SK-N-SH treated with all-trans-retinoic acid at 6 μM for 48 hours (cell line): Measurements from ENCODE around the gene ANK2.

ENCODE experiments used
- ARNTL ChIP-seq: fragments of 450-650 bp; formaldehyde crosslinking; IDR thresholded peaks from 2 replicates; pipeline ENCODE4 v1.5.0; 2020; ENCODE audit warnings: low read depth, mild to moderate bottlenecking, moderate library complexity, borderline replicate concordance
- GLIS3 ChIP-seq: fragments of 250-450 bp; sonication (Bioruptor Pico); IDR thresholded peaks from 2 replicates; pipeline ENCODE4 v1.5.0; 2020; ENCODE audit warnings: mild to moderate bottlenecking, moderate library complexity

- TF ChIP-seq GLIS3 (CRISPR knock-in tag) (no peak), ARNTL (CRISPR knock-in tag) (no peak)
Measured at GRCh38 chr4:113147498-113148111, 98.2 kb downstream of the ANK2 start.
